HL-60 (cell line): Measurements from ENCODE around the gene ANKRD55.

Experiments
- DNase-seq, 2 experiments: peaks; one replicate each; pipeline ENCODE4 v3.0.0-alpha.2; 2010 to 2020; ENCODE audit warnings: low read depth in 1 of 2, low spot score in 1 of 2
- H3K27ac ChIP-seq: fragments of 250-450 bp; sonication (Bioruptor Pico); replicated peaks from 2 replicates; pipeline ENCODE4 v1.5.1; 2020; ENCODE audit warnings: mild to moderate bottlenecking, moderate library complexity
- H3K27me3 ChIP-seq: fragments of 250-450 bp; sonication (Bioruptor Pico); 2 replicates; pipeline ENCODE4 v1.5.1; 2021; ENCODE audit warnings: mild to moderate bottlenecking, moderate library complexity; ENCODE audit not compliant: insufficient read depth, poor library complexity, severe bottlenecking
- H3K4me3 ChIP-seq: replicated peaks from 2 replicates; pipeline ENCODE4 v1.5.1; 2011; ENCODE audit warnings: mild to moderate bottlenecking, control low read depth, low read length; ENCODE audit not compliant: insufficient read depth
- CTCF ChIP-seq: IDR thresholded peaks from one replicate; pipeline ENCODE4 v1.5.1; 2011; ENCODE audit warnings: low read length, control low read depth, inconsistent platforms; ENCODE audit not compliant: insufficient read depth
- GABPA ChIP-seq: IDR thresholded peaks from 2 replicates; pipeline ENCODE4 v1.6.1; 2012; ENCODE audit warnings: low read depth
- POLR2AphosphoS5 ChIP-seq: IDR thresholded peaks from 2 replicates; pipeline ENCODE4 v1.6.1; 2012; ENCODE audit warnings: low read depth
- SPI1 ChIP-seq: IDR thresholded peaks from 2 replicates; pipeline ENCODE4 v1.6.1; 2012; ENCODE audit warnings: low read depth, mild to moderate bottlenecking, borderline replicate concordance
- TF ChIP-seq, protein P1 (sequence below): IDR thresholded peaks from 2 replicates; pipeline ENCODE4 v1.6.1; 2012; ENCODE audit warnings: low read depth; ENCODE audit not compliant: insufficient replicate concordance

The ANKRD55 gene

DNA sequence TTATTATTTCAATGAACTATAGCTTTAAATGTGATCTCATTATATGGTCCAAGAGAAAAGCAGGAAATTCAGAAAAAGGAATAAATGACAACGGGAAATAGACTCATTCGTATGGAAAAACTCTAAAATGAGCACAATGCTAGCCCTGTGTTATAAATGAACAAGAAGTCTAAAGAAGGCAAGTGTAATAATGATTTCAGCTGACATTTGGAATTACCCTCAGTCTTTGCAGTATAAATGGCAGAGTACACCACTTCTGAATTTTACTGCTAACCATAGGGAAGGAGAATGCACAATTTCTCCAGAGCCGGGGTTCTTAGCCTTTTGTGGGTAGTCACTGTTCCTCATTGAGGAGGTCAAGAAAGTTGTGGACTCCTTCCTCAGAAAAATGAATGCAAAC, 93.1 kb downstream of the ANKRD55 start:
- DNase-seq: no peak
- no peak overlapping the region for H3K4me3 ChIP-seq
- no peaks in the 10 kb centered on the region for H3K27me3 ChIP-seq
- H3K27ac ChIP-seq: no peak overlapping the region
- TF ChIP-seq POLR2AphosphoS5: no peak
- TF ChIP-seq SPI1: no peak
- TF ChIP-seq GABPA: no peak
- TF ChIP-seq, protein P1, sequence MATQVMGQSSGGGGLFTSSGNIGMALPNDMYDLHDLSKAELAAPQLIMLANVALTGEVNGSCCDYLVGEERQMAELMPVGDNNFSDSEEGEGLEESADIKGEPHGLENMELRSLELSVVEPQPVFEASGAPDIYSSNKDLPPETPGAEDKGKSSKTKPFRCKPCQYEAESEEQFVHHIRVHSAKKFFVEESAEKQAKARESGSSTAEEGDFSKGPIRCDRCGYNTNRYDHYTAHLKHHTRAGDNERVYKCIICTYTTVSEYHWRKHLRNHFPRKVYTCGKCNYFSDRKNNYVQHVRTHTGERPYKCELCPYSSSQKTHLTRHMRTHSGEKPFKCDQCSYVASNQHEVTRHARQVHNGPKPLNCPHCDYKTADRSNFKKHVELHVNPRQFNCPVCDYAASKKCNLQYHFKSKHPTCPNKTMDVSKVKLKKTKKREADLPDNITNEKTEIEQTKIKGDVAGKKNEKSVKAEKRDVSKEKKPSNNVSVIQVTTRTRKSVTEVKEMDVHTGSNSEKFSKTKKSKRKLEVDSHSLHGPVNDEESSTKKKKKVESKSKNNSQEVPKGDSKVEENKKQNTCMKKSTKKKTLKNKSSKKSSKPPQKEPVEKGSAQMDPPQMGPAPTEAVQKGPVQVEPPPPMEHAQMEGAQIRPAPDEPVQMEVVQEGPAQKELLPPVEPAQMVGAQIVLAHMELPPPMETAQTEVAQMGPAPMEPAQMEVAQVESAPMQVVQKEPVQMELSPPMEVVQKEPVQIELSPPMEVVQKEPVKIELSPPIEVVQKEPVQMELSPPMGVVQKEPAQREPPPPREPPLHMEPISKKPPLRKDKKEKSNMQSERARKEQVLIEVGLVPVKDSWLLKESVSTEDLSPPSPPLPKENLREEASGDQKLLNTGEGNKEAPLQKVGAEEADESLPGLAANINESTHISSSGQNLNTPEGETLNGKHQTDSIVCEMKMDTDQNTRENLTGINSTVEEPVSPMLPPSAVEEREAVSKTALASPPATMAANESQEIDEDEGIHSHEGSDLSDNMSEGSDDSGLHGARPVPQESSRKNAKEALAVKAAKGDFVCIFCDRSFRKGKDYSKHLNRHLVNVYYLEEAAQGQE: no peak
- no peak for TF ChIP-seq CTCF

DNA sequence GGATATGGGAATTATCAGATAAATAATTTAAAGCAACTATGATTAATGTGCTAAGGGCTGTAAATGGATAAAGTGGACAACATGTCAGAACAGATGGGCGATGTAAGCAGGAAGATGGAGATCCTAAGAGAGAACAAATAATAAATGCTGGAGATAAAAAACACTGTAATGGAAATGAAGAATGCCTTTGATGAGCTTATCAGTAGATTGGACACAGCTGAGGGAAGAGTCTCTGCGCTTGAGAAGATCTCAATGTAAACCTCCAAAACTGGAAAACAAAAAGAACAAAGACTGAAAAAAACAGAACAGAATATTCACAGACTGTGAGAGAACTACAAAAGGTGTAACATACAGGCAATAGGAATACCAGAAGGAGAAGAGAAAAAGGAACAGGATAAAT, 102.5 kb downstream of the ANKRD55 start:
- TF ChIP-seq POLR2AphosphoS5 (no peak), GABPA (no peak), CTCF (no peak), SPI1 (no peak)
- TF ChIP-seq, protein P1: no peak
- H3K27me3 ChIP-seq: no peaks in the 10 kb centered on the region
- no peak overlapping the region for H3K4me3 ChIP-seq
- H3K27ac ChIP-seq: no peak overlapping the region
- no peak for DNase-seq

DNA sequence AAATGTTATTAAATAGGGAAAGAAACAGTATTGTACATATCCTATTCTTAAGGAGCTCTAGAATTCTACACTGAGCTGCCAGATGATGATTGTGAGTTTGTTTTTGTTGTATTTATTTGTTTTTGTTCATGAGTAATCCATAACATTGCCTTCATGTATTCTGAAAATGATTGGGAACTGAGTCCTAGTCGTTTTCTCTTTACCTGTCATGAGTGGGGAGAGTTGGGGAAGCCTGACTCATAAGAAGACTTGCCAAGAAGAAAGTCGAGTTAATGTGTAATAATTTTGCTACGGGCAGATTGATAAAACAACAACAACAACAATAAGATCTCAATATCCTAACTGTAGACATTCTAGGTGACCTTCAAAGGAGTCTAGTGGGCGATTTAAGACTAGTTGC, 103.8 kb downstream of the ANKRD55 start:
- H3K27me3 ChIP-seq: no peaks in the 10 kb centered on the region
- no peak for TF ChIP-seq POLR2AphosphoS5
- TF ChIP-seq CTCF: no peak
- TF ChIP-seq GABPA: no peak
- TF ChIP-seq SPI1: no peak
- TF ChIP-seq, protein P1: no peak
- no peak for DNase-seq
- no peak overlapping the region for H3K4me3 ChIP-seq
- no peak overlapping the region for H3K27ac ChIP-seq
